Measurements from ENCODE around the gene FMOD.
"Not testable (repeated sequence)": the region's sequence is repeated elsewhere in the genome, so short reads cannot be mapped to it uniquely, and the experiment has no call there.

FMOD gene

GRCh38 chr1:203326830-203327683, 23.9 kb downstream of the FMOD start:
- peak; percentile 97 for DNase-seq (ENCODE audit: low spot score)

- no peak for DNase-seq (ENCODE audit: low spot score)
Observed at GRCh38 chr1:203325418-203326091, 25.4 kb downstream of the FMOD start.

- no peak for DNase-seq (ENCODE audit: low spot score)
Observed at GRCh38 chr1:203325026-203325417, 25.9 kb downstream of the FMOD start.

GRCh38 chr1:203324105-203325025, 26.6 kb downstream of the FMOD start:
- DNase-seq (ENCODE audit: low spot score), result no peak

- no peak for DNase-seq (ENCODE audit: low spot score)
Observed at GRCh38 chr1:203323587-203323986, 27.3 kb downstream of the FMOD start.

- no peak for DNase-seq (ENCODE audit: low spot score)
Observed at GRCh38 chr1:203322500-203323179, 28.3 kb downstream of the FMOD start.

GRCh38 chr1:203321273-203322052, 29.5 kb downstream of the FMOD start:
- DNase-seq (ENCODE audit: low spot score), result no peak

GRCh38 chr1:203320591-203321272, 30.2 kb downstream of the FMOD start:
- no peak for DNase-seq (ENCODE audit: low spot score)

GRCh38 chr1:203318229-203318517, 32.7 kb downstream of the FMOD start:
- no peak for DNase-seq (ENCODE audit: low spot score)

- DNase-seq (ENCODE audit: low spot score), result no peak
Observed at GRCh38 chr1:203317429-203318228, 33.3 kb downstream of the FMOD start.

GRCh38 chr1:203316626-203317093, 34.3 kb downstream of the FMOD start:
- DNase-seq (ENCODE audit: low spot score), result no peak

- DNase-seq (ENCODE audit: low spot score), result not testable (repeated sequence)
Observed at GRCh38 chr1:203314025-203314759, 36.7 kb downstream of the FMOD start.

GRCh38 chr1:203311368-203312301, 39.3 kb downstream of the FMOD start:
- no peak for DNase-seq (ENCODE audit: low spot score)

GRCh38 chr1:203308923-203309331, 42.0 kb downstream of the FMOD start:
- no peak for DNase-seq (ENCODE audit: low spot score)

- DNase-seq (ENCODE audit: low spot score), result no peak
Observed at GRCh38 chr1:203308328-203308922, 42.5 kb downstream of the FMOD start.

GRCh38 chr1:203307641-203308126, 43.2 kb downstream of the FMOD start:
- no peak for DNase-seq (ENCODE audit: low spot score)

GRCh38 chr1:203306965-203307541, 43.9 kb downstream of the FMOD start:
- DNase-seq (ENCODE audit: low spot score), result no peak
